Epithelial cell of prostate (primary cell): ENCODE results near the gene HOXB4.
A peak's percentile ranks its signal among the peaks of the same experiment; 100 is the strongest.

Experiments
- DNase-seq: peaks from one replicate; pipeline ENCODE4 v3.0.0-alpha.2; 2011; ENCODE audit warnings: low read depth, low spot score
- H3K27ac ChIP-seq: fragments of 450-650 bp; 2 replicates; pipeline ENCODE4 v1.5.1; 2017; ENCODE audit warnings: mild to moderate bottlenecking

HOXB4 gene

GRCh38 chr17:48550502-48551213 is 27.5 kb downstream of the HOXB4 start:
- H3K27ac ChIP-seq: no peak overlapping the region
- no peak for DNase-seq

- DNase-seq: no peak
- no peak overlapping the region for H3K27ac ChIP-seq
Measured at GRCh38 chr17:48549914-48550501, 28.1 kb downstream of the HOXB4 start.

DNA sequence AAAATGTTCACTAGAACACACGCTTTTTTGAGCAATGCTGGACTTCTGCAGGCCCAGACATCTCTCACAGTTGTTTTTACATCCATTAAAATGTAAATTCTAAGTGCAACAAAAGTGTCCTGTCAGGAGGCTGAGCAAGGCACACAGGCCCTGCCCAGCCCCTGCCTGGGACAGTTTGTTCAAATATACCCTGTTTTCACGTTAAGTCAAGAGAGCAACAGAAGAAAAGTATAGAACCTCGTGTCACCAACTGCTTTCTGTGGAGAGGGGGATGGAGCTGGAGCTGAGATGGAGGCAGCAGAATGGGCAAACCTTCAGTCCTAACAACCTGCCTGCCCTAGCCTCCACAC is 28.9 kb downstream of the HOXB4 start:
- no peak overlapping the region for H3K27ac ChIP-seq
- no peak for DNase-seq

- no peak for DNase-seq
- H3K27ac ChIP-seq: no peak overlapping the region
Measured at GRCh38 chr17:48548523-48549280, 29.4 kb downstream of the HOXB4 start.

GRCh38 chr17:48547808-48548522 is 30.2 kb downstream of the HOXB4 start:
- DNase-seq: no peak
- H3K27ac ChIP-seq: no peak overlapping the region

DNA sequence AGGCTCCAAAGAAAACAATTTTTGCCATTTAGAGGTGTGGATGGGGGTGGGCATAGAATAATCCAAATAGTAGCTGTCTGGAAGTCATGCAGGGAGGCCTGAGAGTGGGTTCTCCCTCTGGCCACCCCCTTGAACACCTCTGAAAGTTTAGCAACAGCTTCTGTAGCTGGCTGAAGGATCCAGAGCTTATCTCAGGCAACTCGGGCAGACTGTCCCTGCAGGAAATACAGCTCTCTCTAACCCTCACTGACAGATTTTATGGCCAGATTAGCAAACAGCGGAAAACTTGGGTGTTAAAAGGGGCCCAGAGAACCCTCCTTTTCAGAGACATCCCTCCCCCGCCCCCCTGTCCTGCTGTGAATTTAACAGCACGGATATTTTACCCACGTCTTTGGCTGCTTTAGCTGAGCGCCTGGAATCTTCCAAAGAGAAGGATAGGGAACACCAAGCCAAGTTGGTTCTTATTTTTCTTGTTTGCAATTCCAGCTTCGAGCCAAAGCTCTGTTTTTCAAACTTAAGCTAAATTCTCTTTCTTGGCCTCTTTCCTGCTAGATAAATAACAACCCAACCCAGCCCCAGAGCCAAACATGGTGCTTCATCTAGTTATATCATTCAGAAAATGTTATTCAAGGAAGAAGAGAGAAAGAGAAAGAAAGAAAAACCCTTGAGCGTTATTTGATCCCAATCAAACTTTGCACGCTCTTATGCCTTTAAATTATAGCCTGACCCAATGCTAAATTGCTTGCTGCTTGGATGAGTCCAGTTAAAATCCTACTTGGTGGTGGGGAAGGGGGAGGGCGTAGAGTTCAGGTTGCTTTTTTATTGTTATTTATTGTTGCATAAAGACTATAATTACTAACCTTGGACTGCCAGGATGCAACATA is 31.0 kb downstream of the HOXB4 start:
- no peak for DNase-seq
- no peak overlapping the region for H3K27ac ChIP-seq

DNA sequence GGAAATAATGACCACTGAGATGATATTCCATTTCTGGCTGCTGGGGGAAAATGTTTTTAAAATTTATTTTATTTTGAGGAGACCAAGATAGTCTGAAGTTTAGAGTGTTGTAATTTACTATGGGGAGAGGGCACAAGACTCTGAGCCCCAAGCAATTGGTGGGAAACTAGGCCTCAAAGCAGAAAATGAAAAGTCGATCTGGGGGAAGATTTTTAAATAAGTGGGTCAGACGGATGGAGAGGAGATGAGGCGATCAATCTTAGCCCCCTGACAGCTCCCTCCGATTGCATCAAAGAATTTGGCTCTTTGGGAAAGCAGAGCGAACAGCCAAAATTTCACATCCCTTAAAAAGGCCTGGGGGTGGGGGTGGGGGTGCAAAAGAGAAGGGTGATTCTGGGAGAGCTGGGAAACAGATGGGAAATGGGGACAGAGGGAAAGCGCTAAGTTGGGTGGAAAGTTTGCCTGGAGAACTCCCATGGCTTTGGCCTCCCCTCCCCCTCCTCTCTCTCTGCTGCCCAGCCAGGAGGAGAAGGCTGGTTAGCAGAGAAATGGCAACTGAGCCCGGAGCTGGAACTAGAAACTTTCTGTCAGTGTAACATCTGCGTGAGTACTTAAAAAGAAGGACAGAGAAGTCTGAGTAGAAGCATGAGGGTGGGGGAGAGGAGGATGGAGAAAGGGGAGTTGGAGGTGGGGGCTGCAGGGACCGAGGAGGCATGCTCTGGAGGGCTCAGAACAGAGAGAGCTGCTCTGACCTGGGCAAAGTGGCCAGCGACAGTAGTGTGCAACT is 31.8 kb downstream of the HOXB4 start:
- DNase-seq: no peak
- no peak overlapping the region for H3K27ac ChIP-seq

DNA sequence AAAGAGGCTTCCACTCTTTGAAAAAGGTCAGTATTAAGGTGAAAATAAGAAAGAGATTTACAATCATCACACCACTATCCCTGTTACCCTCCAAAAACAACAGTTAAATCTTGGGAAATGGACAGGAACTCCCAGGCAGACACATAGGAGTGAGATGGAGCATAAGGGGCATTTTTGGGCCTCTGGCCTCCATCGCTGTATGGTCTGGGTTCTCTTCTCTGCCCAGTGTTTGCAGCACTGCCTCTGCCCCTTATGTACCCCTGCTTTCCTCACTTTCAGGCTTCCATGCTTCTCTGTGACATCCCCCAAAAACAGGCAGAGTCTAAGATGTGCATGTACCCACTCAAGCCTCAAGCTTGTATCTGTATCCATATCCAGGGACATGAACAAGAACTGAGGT is 32.6 kb downstream of the HOXB4 start:
- no peak overlapping the region for H3K27ac ChIP-seq

DNA sequence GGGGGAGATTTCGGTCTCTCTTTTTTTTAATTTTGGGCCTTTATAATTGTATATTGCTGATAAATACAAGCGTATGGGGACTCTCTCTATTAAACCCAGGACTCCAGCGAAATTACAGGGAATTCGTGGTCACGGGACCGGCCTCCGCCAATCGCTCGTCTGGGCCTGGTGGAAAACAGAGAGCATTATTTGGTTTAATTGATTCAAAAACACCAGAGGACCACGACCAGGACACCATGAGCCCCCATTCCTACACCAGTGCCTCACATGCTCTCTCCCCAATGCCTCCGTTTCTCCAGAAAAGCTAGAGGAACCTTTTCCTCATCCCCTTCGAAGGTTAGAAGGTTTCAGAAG is 33.2 kb downstream of the HOXB4 start, which contains the start of gene HOXB2:
Gene HOXB2, minus strand, starts transcription at position 88 of the 354 bp plus-strand sequence. CDS start 198 bp downstream, outside the sequence.
- no peak for DNase-seq
- peak within 1 kb of the TSS; percentile 49 for H3K27ac ChIP-seq

More for the DNA sequence above, 32.6 kb downstream of the HOXB4 start:
- no peak for DNase-seq

- DNase-seq: no peak
- H3K27ac ChIP-seq: peak overlapping the region; percentile 49
Measured at GRCh38 chr17:48544349-48545021, 33.7 kb downstream of the HOXB4 start.

- peak overlapping the region; percentile 49 for H3K27ac ChIP-seq
- DNase-seq: no peak
Measured at GRCh38 chr17:48543854-48544348, 34.2 kb downstream of the HOXB4 start.

DNA sequence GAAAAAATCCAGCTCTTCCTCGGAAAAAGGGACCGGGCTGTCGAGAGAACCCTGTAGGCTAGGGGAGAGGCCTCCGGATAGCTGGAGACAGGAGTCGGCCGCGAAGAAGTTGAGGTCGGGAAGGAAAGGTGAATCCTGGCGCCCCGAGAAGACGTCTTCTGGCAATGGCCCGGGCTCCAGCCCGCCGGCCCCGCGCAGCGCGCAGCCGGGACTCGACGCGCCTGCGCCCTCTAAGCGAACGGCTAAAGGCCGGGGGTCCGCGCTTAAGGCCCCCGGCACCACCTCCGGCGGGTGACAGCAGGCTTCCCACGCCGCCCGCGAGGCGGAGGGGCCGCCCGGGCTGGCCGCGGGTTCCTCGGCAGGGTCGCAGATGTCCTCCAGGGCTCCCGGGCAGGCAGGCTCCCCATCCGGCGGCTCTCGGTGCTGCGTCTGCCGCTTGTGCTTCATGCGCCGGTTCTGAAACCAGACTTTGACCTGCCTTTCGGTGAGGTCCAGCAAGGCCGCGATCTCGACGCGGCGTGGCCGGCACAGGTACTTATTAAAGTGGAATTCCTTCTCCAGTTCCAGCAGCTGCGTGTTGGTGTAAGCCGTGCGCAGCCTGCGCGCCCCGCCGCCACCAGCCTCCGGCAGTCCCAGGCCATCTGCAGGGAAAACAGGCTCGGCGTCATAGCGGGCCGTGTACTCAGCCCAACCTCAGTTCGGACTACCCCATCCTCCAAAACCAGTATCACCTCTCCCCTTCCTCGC is 34.9 kb downstream of the HOXB4 start:
- no peak for DNase-seq

GRCh38 chr17:48542698-48543106 is 35.4 kb downstream of the HOXB4 start:
- DNase-seq: no peak
- H3K27ac ChIP-seq: peak overlapping the region; percentile 49

More for the DNA sequence above, 34.9 kb downstream of the HOXB4 start:
- peak overlapping the region; percentile 49 for H3K27ac ChIP-seq

DNA sequence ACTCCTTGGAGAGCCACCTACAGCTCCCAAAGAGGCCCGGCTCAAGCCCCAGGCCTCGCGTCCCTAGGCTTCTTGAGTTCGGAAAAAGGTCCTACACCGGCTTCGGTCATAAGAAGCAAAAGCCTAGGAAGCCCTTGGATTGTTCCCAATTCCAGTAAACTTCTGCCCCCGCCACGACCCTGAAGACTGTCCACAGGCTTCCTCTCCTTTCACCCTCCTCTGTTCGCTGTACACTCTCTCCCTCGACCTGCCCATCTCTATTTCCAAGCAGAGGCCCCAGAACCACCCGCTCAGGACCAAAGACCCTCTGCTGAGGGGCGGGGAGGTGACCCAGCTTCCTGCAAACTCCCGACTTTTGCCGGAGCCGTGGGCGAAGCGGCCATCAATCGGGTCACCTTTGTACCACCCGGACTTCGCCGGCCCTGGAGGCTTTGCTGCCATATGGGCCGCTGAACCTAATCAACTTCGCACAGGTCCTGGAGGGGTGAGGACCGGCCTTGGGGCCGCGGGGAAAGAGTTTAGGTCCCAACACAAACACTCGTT is 36.0 kb downstream of the HOXB4 start:
- no peak overlapping the region for H3K27ac ChIP-seq
- no peak for DNase-seq

DNA sequence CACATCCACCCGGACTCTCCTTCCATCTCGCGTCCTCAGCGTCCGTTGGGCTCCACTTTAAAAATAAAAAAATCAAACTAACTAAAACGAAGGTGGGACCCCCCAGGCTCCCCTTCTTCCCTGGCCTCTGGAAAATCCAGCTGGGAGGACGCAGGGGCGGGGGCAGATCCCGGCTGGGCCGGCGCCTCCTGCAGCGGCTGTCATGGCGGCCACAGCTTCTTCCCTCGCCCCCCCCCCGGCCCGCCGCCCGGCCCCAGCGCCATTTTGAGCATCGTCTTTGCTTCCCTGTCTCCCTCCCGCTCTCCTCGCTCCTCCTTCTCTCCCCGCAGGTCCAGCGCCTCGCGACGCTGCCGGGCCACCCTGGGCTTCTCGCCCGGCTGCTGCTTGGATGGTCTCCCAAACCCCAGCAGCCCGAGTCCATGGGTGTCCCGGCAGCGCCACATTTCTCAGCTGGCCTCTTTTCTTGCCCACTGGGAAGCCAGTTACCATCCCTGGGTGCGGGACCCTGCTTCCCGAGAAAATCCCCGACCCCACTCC is 36.5 kb downstream of the HOXB4 start:
- DNase-seq: no peak

GRCh38 chr17:48541036-48541576 is 37.0 kb downstream of the HOXB4 start:
- DNase-seq: no peak
- H3K27ac ChIP-seq: no peak overlapping the region

More for the DNA sequence above, 36.5 kb downstream of the HOXB4 start:
- H3K27ac ChIP-seq: no peak overlapping the region

GRCh38 chr17:48540213-48540612 is 37.9 kb downstream of the HOXB4 start:
- DNase-seq: no peak
- no peak overlapping the region for H3K27ac ChIP-seq
